Bronchial smooth muscle cell (primary cell): ENCODE results near the gene MEF2A. TPM values are rescaled to one million over a fixed set of nuclear protein-coding genes. Genes with fewer than 3 reads are reported as not detected.

Experiments
- total RNA-seq: library from RNA; depleted of rRNA; stranded (reverse); fragments of >200 nt; gene quantifications from 2 replicates; pipeline ENCODE4 v1.2.1, GENCODE V29; 2014

The MEF2A gene
- 17.3 and 22.5 TPM in 2 replicates for total RNA-seq

DNA sequence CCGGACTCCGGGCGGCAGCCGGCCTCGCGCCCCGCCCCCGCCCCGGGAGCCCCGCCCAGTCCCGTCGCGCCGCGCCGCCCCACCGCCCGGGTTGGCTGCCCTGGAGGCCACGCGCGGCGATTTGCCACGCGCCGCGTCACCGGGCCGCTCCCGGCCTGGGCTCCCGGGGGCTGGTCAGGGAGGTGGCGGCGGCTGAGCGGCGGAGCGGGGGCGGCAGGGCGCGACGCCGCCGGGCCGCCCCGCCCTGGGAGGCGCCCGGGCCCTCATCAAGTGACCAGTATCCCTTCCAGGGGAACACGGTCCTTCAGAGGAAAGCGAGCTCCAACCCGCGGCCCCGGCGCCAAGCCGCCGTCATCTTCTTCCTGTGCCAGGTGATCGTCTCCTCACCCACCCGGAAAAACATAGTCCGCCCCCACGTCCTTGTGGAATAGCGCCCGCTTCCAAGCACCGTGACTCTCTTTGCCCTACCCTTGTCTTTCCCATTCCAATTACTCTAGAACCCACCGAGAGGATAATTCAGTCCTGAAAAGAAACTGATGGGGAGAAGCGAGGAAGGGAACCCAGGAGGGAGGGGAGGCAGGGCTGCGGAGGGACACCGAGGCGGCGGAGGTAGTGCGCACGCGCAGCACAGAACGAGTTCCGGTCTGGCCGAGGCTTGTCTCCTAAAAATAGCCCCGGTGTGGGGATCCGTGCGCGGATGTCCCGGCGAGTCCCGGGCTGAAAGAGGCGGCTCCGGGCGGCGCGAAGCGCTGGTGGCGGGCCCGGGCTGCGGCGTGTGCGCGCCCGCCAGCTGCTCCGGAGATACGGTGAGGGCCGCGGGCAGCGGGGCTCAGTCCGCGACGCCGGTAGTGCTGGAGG lies at the start of gene MEF2A:
TSS of gene MEF2A (plus strand) at position 686 of the 858 bp plus-strand sequence. CDS start 67,136 bp downstream, outside the sequence.

DNA sequence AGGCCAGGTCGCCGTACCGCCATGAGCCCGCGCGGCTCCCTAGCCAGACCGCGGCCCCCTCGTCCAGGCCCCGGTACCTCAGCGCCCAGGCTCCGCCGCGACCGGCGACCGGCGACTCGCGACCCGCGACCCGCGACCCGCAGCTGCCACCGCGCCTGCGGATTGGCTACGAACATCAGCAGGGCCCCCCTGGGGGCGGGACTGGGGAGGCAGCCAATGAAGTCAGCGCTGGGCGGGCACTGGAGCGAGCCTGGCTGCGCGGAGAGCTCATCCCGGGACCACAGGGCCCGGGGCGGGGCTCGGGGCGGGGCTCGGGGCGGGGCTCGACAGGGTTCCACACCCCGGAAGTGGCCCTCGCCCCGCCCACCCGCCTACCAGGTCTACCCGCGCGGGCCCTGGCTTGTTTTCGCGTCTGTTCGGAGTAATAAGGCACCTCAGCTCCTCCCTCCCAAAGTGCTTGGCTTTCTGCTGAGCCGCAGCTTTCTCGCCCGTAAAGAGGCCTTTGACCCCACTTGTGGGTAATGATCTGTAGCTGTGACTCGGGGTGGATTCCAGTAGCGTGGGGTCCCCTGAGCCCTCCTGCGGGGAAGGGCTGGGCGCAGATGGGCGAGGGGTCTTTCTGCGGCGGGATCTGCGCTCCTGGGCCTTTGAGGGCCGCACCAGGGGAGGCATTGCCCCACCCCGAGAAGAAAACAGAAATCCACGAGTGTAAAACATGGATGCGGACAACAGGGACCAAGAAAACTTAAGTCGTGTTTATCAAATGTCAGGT lies 167.7 kb downstream of the MEF2A start, which contains the start of gene LYSMD4:
TSS of gene LYSMD4 (minus strand) at position 170 of the 772 bp plus-strand sequence. CDS start 1,438 bp downstream, outside the sequence.

Other genes with a start within 250 kb of the MEF2A start
- 9.5 and 13.1 TPM in 2 replicates for gene LYSMD4, start 167.5 kb downstream of the MEF2A start, total RNA-seq